GM21786 (cell line): ENCODE data around the gene NGEF.
"Not testable (repeated sequence)": the region's sequence is repeated elsewhere in the genome, so short reads cannot be mapped to it uniquely, and the experiment has no call there.

Experiments used
- ATAC-seq: cut with Tn5 transposase; IDR thresholded peaks from one replicate; pipeline ENCODE4 v1.9.1; 2021; ENCODE audit not compliant: unreplicated experiment

NGEF gene

GRCh38 chr2:232929303-232930058 is 83.6 kb downstream of the NGEF start:
- no peak for ATAC-seq

- no peak for ATAC-seq
These were observed 84.3 kb downstream of the NGEF start for GRCh38 chr2:232928551-232929302.

GRCh38 chr2:232927793-232928550 is 85.1 kb downstream of the NGEF start:
- ATAC-seq = no peak

- no peak for ATAC-seq
These were observed 85.8 kb downstream of the NGEF start for GRCh38 chr2:232927032-232927792.

- ATAC-seq = no peak
These were observed 86.6 kb downstream of the NGEF start for GRCh38 chr2:232926431-232926939.

GRCh38 chr2:232925821-232926156 is 87.3 kb downstream of the NGEF start:
- no peak for ATAC-seq

- no peak for ATAC-seq
These were observed 87.8 kb downstream of the NGEF start for GRCh38 chr2:232925153-232925820.

- ATAC-seq = no peak
These were observed 88.6 kb downstream of the NGEF start for GRCh38 chr2:232924433-232924832.

- ATAC-seq = no peak
These were observed 92.3 kb downstream of the NGEF start for GRCh38 chr2:232920760-232921159.

GRCh38 chr2:232920055-232920454 is 93.0 kb downstream of the NGEF start:
- no peak for ATAC-seq

- no peak for ATAC-seq
These were observed 93.9 kb downstream of the NGEF start for GRCh38 chr2:232919141-232919540.

GRCh38 chr2:232913903-232914302 is 99.2 kb downstream of the NGEF start:
- ATAC-seq = no peak

- ATAC-seq = no peak
These were observed 101.3 kb downstream of the NGEF start for GRCh38 chr2:232911712-232912277.

GRCh38 chr2:232910376-232910775 is 102.7 kb downstream of the NGEF start:
- no peak for ATAC-seq

GRCh38 chr2:232908695-232909094 is 104.4 kb downstream of the NGEF start:
- no peak for ATAC-seq

GRCh38 chr2:232907718-232908085 is 105.4 kb downstream of the NGEF start:
- not testable (repeated sequence) for ATAC-seq

GRCh38 chr2:232906867-232907717 is 106.0 kb downstream of the NGEF start:
- not testable (repeated sequence) for ATAC-seq

- no peak for ATAC-seq
These were observed 109.1 kb downstream of the NGEF start for GRCh38 chr2:232903989-232904388.
